ENCODE measurements around the gene FRAT2. TPM values are rescaled to one million over a fixed set of nuclear protein-coding genes. Genes with fewer than 3 reads are reported as not detected.

Gene FRAT2
- polyA plus RNA-seq = 10 to 100 TPM; 11.5 to 22.5 (median 15.9) TPM

GRCh38 chr10:97334370-97335175 is at the start of gene FRAT2:
FRAT2 (minus strand) TSS chr10:97334729; CDS start chr10:97334572, 157 bp downstream.
- Mint-ChIP-seq H3K27me3 (ENCODE audit: low read depth in 3 of 3) (peaks cover 7 to 9% (median 7%) of the 10 kb centered on the region in 3 donors), H3K27ac (peak within 1 kb of the TSS; percentile 87 to 95 (median 92)), H3K9me3 (no peaks in the 10 kb centered on the region), H3K4me3 (peak within 1 kb of the TSS; percentile 85 to 97 (median 93)), H3K4me1 (peaks cover 38 to 50% of the 10 kb centered on the region in 2 donors), H3K36me3 (peaks cover 0 to 5% (median 0%) of the 10 kb centered on the region in 3 donors)
- peak; percentile 91 to 94 (median 93) for DNase-seq

GRCh38 chr10:97384156-97384555 is 49.6 kb upstream of the FRAT2 start:
- no peaks in the 10 kb centered on the region for H3K9me3 Mint-ChIP-seq
- H3K4me1 Mint-ChIP-seq = no peaks in the 10 kb centered on the region
- H3K36me3 Mint-ChIP-seq = peaks cover 5 to 16% (median 5%) of the 10 kb centered on the region in 3 donors
- H3K4me3 Mint-ChIP-seq = no peak overlapping the region
- no peak for DNase-seq
- H3K27ac Mint-ChIP-seq = no peak overlapping the region
- H3K27me3 Mint-ChIP-seq (ENCODE audit: low read depth in 3 of 3) = peaks cover 0 to 1% (median 0%) of the 10 kb centered on the region in 3 donors

- DNase-seq = no peak
- H3K27me3 Mint-ChIP-seq (ENCODE audit: low read depth in 3 of 3) = peaks cover 0 to 1% (median 0%) of the 10 kb centered on the region in 3 donors
- peaks cover 0 to 16% (median 0%) of the 10 kb centered on the region in 3 donors for H3K36me3 Mint-ChIP-seq
- H3K4me3 Mint-ChIP-seq = no peak overlapping the region
- H3K27ac Mint-ChIP-seq = no peak overlapping the region
- no peaks in the 10 kb centered on the region for H3K4me1 Mint-ChIP-seq
- H3K9me3 Mint-ChIP-seq = no peaks in the 10 kb centered on the region
Measured at GRCh38 chr10:97383159-97383558, 48.6 kb upstream of the FRAT2 start.

- no peak for DNase-seq
- Mint-ChIP-seq H3K27me3 (ENCODE audit: low read depth in 3 of 3) (peaks cover 0 to 1% (median 0%) of the 10 kb centered on the region in 3 donors), H3K4me1 (no peaks in the 10 kb centered on the region), H3K4me3 (no peak overlapping the region), H3K9me3 (no peaks in the 10 kb centered on the region), H3K27ac (no peak overlapping the region), H3K36me3 (peaks cover 0 to 20% (median 0%) of the 10 kb centered on the region in 3 donors)
Measured at GRCh38 chr10:97381626-97382025, 47.1 kb upstream of the FRAT2 start.

- H3K27ac Mint-ChIP-seq = no peak overlapping the region
- no peak overlapping the region for H3K4me3 Mint-ChIP-seq
- no peaks in the 10 kb centered on the region for H3K27me3 Mint-ChIP-seq (ENCODE audit: low read depth in 3 of 3)
- no peak for DNase-seq
- H3K4me1 Mint-ChIP-seq = no peaks in the 10 kb centered on the region
- peaks cover 0 to 23% (median 0%) of the 10 kb centered on the region in 3 donors for H3K36me3 Mint-ChIP-seq
- no peaks in the 10 kb centered on the region for H3K9me3 Mint-ChIP-seq
Measured at GRCh38 chr10:97380516-97380915, 46.0 kb upstream of the FRAT2 start.

- Mint-ChIP-seq H3K36me3 (peaks cover 0 to 22% (median 0%) of the 10 kb centered on the region in 3 donors), H3K4me1 (no peaks in the 10 kb centered on the region), H3K4me3 (no peak overlapping the region), H3K27ac (no peak overlapping the region), H3K27me3 (ENCODE audit: low read depth in 3 of 3) (no peaks in the 10 kb centered on the region), H3K9me3 (no peaks in the 10 kb centered on the region)
- no peak for DNase-seq
Measured at GRCh38 chr10:97378933-97379921, 44.7 kb upstream of the FRAT2 start.

GRCh38 chr10:97376413-97376812 is 41.9 kb upstream of the FRAT2 start:
- H3K36me3 Mint-ChIP-seq = peaks cover 0 to 31% (median 12%) of the 10 kb centered on the region in 3 donors
- no peaks in the 10 kb centered on the region for H3K4me1 Mint-ChIP-seq
- H3K27ac Mint-ChIP-seq = peak overlapping the region in 1 of 6 donors; percentile 85
- DNase-seq = no peak
- H3K4me3 Mint-ChIP-seq = no peak overlapping the region
- H3K9me3 Mint-ChIP-seq = no peaks in the 10 kb centered on the region
- no peaks in the 10 kb centered on the region for H3K27me3 Mint-ChIP-seq (ENCODE audit: low read depth in 3 of 3)

GRCh38 chr10:97373456-97373855 is 38.9 kb upstream of the FRAT2 start:
- Mint-ChIP-seq H3K4me1 (no peaks in the 10 kb centered on the region), H3K36me3 (peaks cover 0 to 30% (median 14%) of the 10 kb centered on the region in 3 donors), H3K27ac (no peak overlapping the region), H3K27me3 (ENCODE audit: low read depth in 3 of 3) (peaks cover 0 to 6% (median 5%) of the 10 kb centered on the region in 3 donors), H3K9me3 (no peaks in the 10 kb centered on the region), H3K4me3 (no peak overlapping the region)
- no peak for DNase-seq

- peaks cover 0 to 24% (median 14%) of the 10 kb centered on the region in 3 donors for H3K36me3 Mint-ChIP-seq
- H3K27ac Mint-ChIP-seq = no peak overlapping the region
- no peak for DNase-seq
- H3K4me3 Mint-ChIP-seq = no peak overlapping the region
- peaks cover 0 to 6% (median 5%) of the 10 kb centered on the region in 3 donors for H3K27me3 Mint-ChIP-seq (ENCODE audit: low read depth in 3 of 3)
- no peaks in the 10 kb centered on the region for H3K9me3 Mint-ChIP-seq
- no peaks in the 10 kb centered on the region for H3K4me1 Mint-ChIP-seq
Measured at GRCh38 chr10:97372233-97372875, 37.8 kb upstream of the FRAT2 start.

GRCh38 chr10:97371696-97372095 is 37.2 kb upstream of the FRAT2 start:
- Mint-ChIP-seq H3K27ac (peak overlapping the region in 2 of 6 donors; percentile 26 to 61), H3K27me3 (ENCODE audit: low read depth in 3 of 3) (peaks cover 0 to 6% (median 5%) of the 10 kb centered on the region in 3 donors), H3K4me1 (no peaks in the 10 kb centered on the region), H3K4me3 (no peak overlapping the region), H3K9me3 (no peaks in the 10 kb centered on the region), H3K36me3 (peaks cover 0 to 28% (median 14%) of the 10 kb centered on the region in 3 donors)
- no peak for DNase-seq

GRCh38 chr10:97367126-97367649 is 32.7 kb upstream of the FRAT2 start:
- no peak overlapping the region for H3K27ac Mint-ChIP-seq
- no peak for DNase-seq

GRCh38 chr10:97366572-97366971 is 32.0 kb upstream of the FRAT2 start:
- H3K4me1 Mint-ChIP-seq = no peaks in the 10 kb centered on the region
- H3K27ac Mint-ChIP-seq = no peak overlapping the region
- DNase-seq = no peak
- peaks cover 0 to 7% (median 6%) of the 10 kb centered on the region in 3 donors for H3K27me3 Mint-ChIP-seq (ENCODE audit: low read depth in 3 of 3)
- no peaks in the 10 kb centered on the region for H3K9me3 Mint-ChIP-seq
- H3K4me3 Mint-ChIP-seq = no peak overlapping the region
- peaks cover 4 to 32% (median 9%) of the 10 kb centered on the region in 3 donors for H3K36me3 Mint-ChIP-seq

More at GRCh38 chr10:97367126-97367649, 32.7 kb upstream of the FRAT2 start:
- Mint-ChIP-seq H3K36me3 (peaks cover 9 to 34% (median 9%) of the 10 kb centered on the region in 3 donors), H3K4me1 (no peaks in the 10 kb centered on the region), H3K4me3 (no peak overlapping the region), H3K9me3 (no peaks in the 10 kb centered on the region), H3K27me3 (ENCODE audit: low read depth in 3 of 3) (peaks cover 0 to 7% (median 6%) of the 10 kb centered on the region in 3 donors)

GRCh38 chr10:97365761-97366351 is 31.3 kb upstream of the FRAT2 start:
- H3K9me3 Mint-ChIP-seq = no peaks in the 10 kb centered on the region
- peaks cover 0 to 6% (median 4%) of the 10 kb centered on the region in 3 donors for H3K27me3 Mint-ChIP-seq (ENCODE audit: low read depth in 3 of 3)
- no peak overlapping the region for H3K27ac Mint-ChIP-seq
- H3K4me3 Mint-ChIP-seq = no peak overlapping the region
- no peaks in the 10 kb centered on the region for H3K4me1 Mint-ChIP-seq
- DNase-seq = no peak
- peaks cover 0 to 27% (median 9%) of the 10 kb centered on the region in 3 donors for H3K36me3 Mint-ChIP-seq
